WTC11 (cell line): ENCODE data around the gene SIPA1L3. TPM values are rescaled to one million over a fixed set of nuclear protein-coding genes. Genes with fewer than 3 reads are reported as not detected.

Experiments
- ATAC-seq: fragments of 200-7000 bp; cut with Tn5 transposase; 2 replicates; pipeline ENCODE4 v1.10.0; 2021; ENCODE audit warnings: mild to moderate bottlenecking, moderate library complexity
- CTCF ChIA-PET: fragments of 300-600 bp; sonication (Branson Sonifier 250); formaldehyde crosslinking; loops from one replicate; lab custom pipeline; 2021; ENCODE audit warnings: antibody characterized with exemption; lab: Charles Lee
- POLR2A ChIA-PET: fragments of 350-600 bp; sonication (Branson Sonifier 250); formaldehyde crosslinking; loops from one replicate; lab custom pipeline; 2021; ENCODE audit warnings: antibody characterized with exemption; lab: Charles Lee
- DNase-seq: peaks from one replicate; pipeline ENCODE4 v3.0.0; 2021; ENCODE audit warnings: low spot score
- H3K27ac Mint-ChIP-seq: 2 replicates; pipeline ENCODE4 v1.8.0; 2021; ENCODE audit warnings: mixed read lengths
- H3K27me3 Mint-ChIP-seq: 2 replicates; pipeline ENCODE4 v1.8.0; 2021; ENCODE audit warnings: low read depth, mild to moderate bottlenecking, moderate library complexity, mixed read lengths
- H3K36me3 Mint-ChIP-seq: 2 replicates; pipeline ENCODE4 v1.8.0; 2021; ENCODE audit warnings: mixed read lengths
- H3K4me1 Mint-ChIP-seq: 2 replicates; pipeline ENCODE4 v1.8.0; 2022; ENCODE audit warnings: mixed read lengths
- H3K4me3 Mint-ChIP-seq: 2 replicates; pipeline ENCODE4 v1.8.0; 2021; ENCODE audit warnings: mild to moderate bottlenecking, moderate library complexity, mixed read lengths
- H3K9me3 Mint-ChIP-seq: 2 replicates; pipeline ENCODE4 v1.8.0; 2021; ENCODE audit warnings: mixed read lengths
- ARID4B ChIP-seq: sonication (generic); formaldehyde crosslinking; IDR thresholded peaks from 2 replicates; pipeline ENCODE4 v1.8.0; 2023; ENCODE audit warnings: missing genetic modification reagents, mild to moderate bottlenecking, borderline replicate concordance
- CREB1 ChIP-seq: sonication (generic); formaldehyde crosslinking; IDR thresholded peaks from 2 replicates; pipeline ENCODE4 v1.8.0; 2023; ENCODE audit warnings: mild to moderate bottlenecking, missing genetic modification reagents
- E2F1 ChIP-seq: sonication (generic); formaldehyde crosslinking; IDR thresholded peaks from 2 replicates; pipeline ENCODE4 v1.8.0; 2022; ENCODE audit warnings: mild to moderate bottlenecking, missing genetic modification reagents
- GTF2I ChIP-seq: fragments of 250-450 bp; sonication (Bioruptor Pico); conservative IDR thresholded peaks from 2 replicates; pipeline ENCODE4 v1.4.0; 2021; ENCODE audit warnings: mild to moderate bottlenecking
- NFATC4 ChIP-seq: fragments of 250-450 bp; sonication (Bioruptor Pico); IDR thresholded peaks from 2 replicates; pipeline ENCODE4 v1.9.0; 2021; ENCODE audit warnings: mild to moderate bottlenecking
- PREB ChIP-seq: sonication (generic); formaldehyde crosslinking; IDR thresholded peaks from 2 replicates; pipeline ENCODE4 v1.8.1; 2022; ENCODE audit warnings: mild to moderate bottlenecking, missing genetic modification reagents, moderate library complexity, borderline replicate concordance
- SMAD3 ChIP-seq: sonication (generic); formaldehyde crosslinking; IDR thresholded peaks from 2 replicates; pipeline ENCODE4 v1.8.0; 2022; ENCODE audit warnings: missing genetic modification reagents, mild to moderate bottlenecking, borderline replicate concordance
- TP53 ChIP-seq: sonication (generic); formaldehyde crosslinking; IDR thresholded peaks from 2 replicates; pipeline ENCODE4 v1.8.1; 2023; ENCODE audit warnings: mild to moderate bottlenecking, missing genetic modification reagents
- ZNF263 ChIP-seq: sonication (generic); formaldehyde crosslinking; IDR thresholded peaks from 2 replicates; pipeline ENCODE4 v1.8.1; 2022; ENCODE audit warnings: low read depth, mild to moderate bottlenecking, moderate library complexity, missing genetic modification reagents
- ZNF423 ChIP-seq: fragments of 250-450 bp; sonication (Bioruptor Pico); IDR thresholded peaks from 2 replicates; pipeline ENCODE4 v2.1.2; 2022; ENCODE audit warnings: mild to moderate bottlenecking, moderate library complexity
- ZNF532 ChIP-seq: fragments of 250-450 bp; sonication (Bioruptor Pico); IDR thresholded peaks from 2 replicates; pipeline ENCODE4 v1.9.0; 2021; ENCODE audit warnings: mild to moderate bottlenecking, borderline replicate concordance
- ZSCAN18 ChIP-seq: fragments of 250-450 bp; sonication (Bioruptor Pico); IDR thresholded peaks from 2 replicates; pipeline ENCODE4 v2.1.2; 2022; ENCODE audit warnings: mild to moderate bottlenecking, moderate library complexity
- total RNA-seq: library from RNA; stranded (reverse); gene quantifications from 3 replicates; pipeline ENCODE4 v1.2.3, GENCODE V29; 2021

Gene SIPA1L3
- total RNA-seq, 1 experiment from 2014 or later, result 41.5 TPM

GRCh38 chr19:38194061-38194701 lies 287.2 kb downstream of the SIPA1L3 start:
- no peak for TF ChIP-seq TP53
- no peak for TF ChIP-seq ZNF263
- TF ChIP-seq GTF2I, result no peak
- no peak for TF ChIP-seq ARID4B
- no peak for TF ChIP-seq NFATC4
- TF ChIP-seq ZNF423 (CRISPR knock-in tag), result no peak
- TF ChIP-seq, all 79 proteins: peak for 0
- ATAC-seq, result no peak
- H3K27me3 Mint-ChIP-seq, result no peaks in the 10 kb centered on the region
- no peak for DNase-seq
- no peak overlapping the region for H3K27ac Mint-ChIP-seq
- ChIA-PET POLR2A (interaction anchor here (0.6 kb wide), 1 partner anchor 184 kb away, joined by 3 read pairs; no protein-coding TSS in a partner anchor), CTCF (interaction anchor here (0.5 to 3.0 kb wide), 2 partner anchors 11 to 51 kb away, joined by 3 to 17 read pairs; no protein-coding TSS in a partner anchor)
- H3K4me1 Mint-ChIP-seq, result no peaks in the 10 kb centered on the region
- 0 out of 2 replicates have a peak, but pooled peaks cover 2% of the 10 kb centered on the region for H3K36me3 Mint-ChIP-seq
- no peak overlapping the region for H3K4me3 Mint-ChIP-seq
- H3K9me3 Mint-ChIP-seq, result no peaks in the 10 kb centered on the region

- TF ChIP-seq ZSCAN18 (CRISPR knock-in tag), result no peak
- TF ChIP-seq CREB1 (CRISPR knock-in tag), result no peak
- no peak for TF ChIP-seq E2F1 (CRISPR knock-in tag)
- TF ChIP-seq PREB (CRISPR knock-in tag), result no peak
- DNase-seq, result no peak
- CTCF ChIA-PET, result interaction anchor here (3.0 kb wide), 1 partner anchor 52 kb away, joined by 17 read pairs; no protein-coding TSS in a partner anchor
- POLR2A ChIA-PET, result no interaction called here
- ATAC-seq, result no peak
- Mint-ChIP-seq H3K4me3 (no peak overlapping the region), H3K27ac (peak overlapping the region; percentile 34; the same call in 1 of the 2 replicates), H3K27me3 (no peaks in the 10 kb centered on the region), H3K4me1 (no peaks in the 10 kb centered on the region), H3K36me3 (0 out of 2 replicates have a peak, but pooled peaks cover 2% of the 10 kb centered on the region), H3K9me3 (no peaks in the 10 kb centered on the region)
These were observed 288.2 kb downstream of the SIPA1L3 start for GRCh38 chr19:38195237-38195636.

GRCh38 chr19:38196245-38196837 lies 289.3 kb downstream of the SIPA1L3 start:
- 0 out of 2 replicates have a peak, but pooled peaks cover 2% of the 10 kb centered on the region for H3K36me3 Mint-ChIP-seq
- H3K4me3 Mint-ChIP-seq, result no peak overlapping the region
- H3K9me3 Mint-ChIP-seq, result no peaks in the 10 kb centered on the region
- peak overlapping the region; percentile 57 for H3K27ac Mint-ChIP-seq
- no peaks in the 10 kb centered on the region for H3K27me3 Mint-ChIP-seq
- no peak for TF ChIP-seq SMAD3
- no peak for TF ChIP-seq ZNF532 (CRISPR knock-in tag)
- CTCF ChIA-PET, result interaction anchor here (0.7 kb wide), 1 partner anchor 13 kb away, joined by 5 read pairs; no protein-coding TSS in a partner anchor
- ATAC-seq (no peak), DNase-seq (no peak)
- POLR2A ChIA-PET, result no interaction called here
- no peaks in the 10 kb centered on the region for H3K4me1 Mint-ChIP-seq
